Endothelial cell of umbilical vein (primary cell): ENCODE measurements around the gene KPTN. TPM values are rescaled to one million over a fixed set of nuclear protein-coding genes. Genes with fewer than 3 reads are reported as not detected.

ENCODE experiments used
- BruUV-seq: library from RNA; stranded (reverse); fragments of 400-500 nt; replicated peaks from 2 replicates; lab custom pipeline; 2021; lab: Mats Ljungman, UMichigan
- CTCF ChIA-PET: fragments of 300-600, 350-600 bp; sonication (Branson Sonifier 250); formaldehyde crosslinking; loops from one replicate; lab custom pipeline; 2021; ENCODE audit warnings: antibody characterized with exemption, inconsistent platforms; lab: Charles Lee
- POLR2A ChIA-PET: fragments of 300-600, 350-600 bp; sonication (Branson Sonifier 250); formaldehyde crosslinking; loops from one replicate; lab custom pipeline; 2021; ENCODE audit warnings: antibody characterized with exemption, inconsistent platforms; lab: Charles Lee
- DNase-seq: peaks from one replicate; pipeline ENCODE4 v3.0.0-alpha.2; 2011; ENCODE audit warnings: low read depth, low spot score
- FAIRE-seq: peaks from 2 replicates; lab custom pipeline; 2011; peaks lifted over from hg19 to GRCh38; lab: Jason Lieb, UNC
- H2AFZ ChIP-seq: 2 replicates; pipeline ENCODE4 v1.6.0; 2012; ENCODE audit warnings: low read depth, low read length, control low read depth, inconsistent platforms
- H3K27ac ChIP-seq: 2 replicates; pipeline ENCODE4 v1.5.1; 2011; ENCODE audit warnings: low read depth, mild to moderate bottlenecking, control low read depth, low read length, moderate library complexity; ENCODE audit not compliant: insufficient read depth
- H3K27me3 ChIP-seq, 2 experiments: 2 replicates each; pipeline versions ENCODE4 v1.6.0 to v1.6.1; 2011; ENCODE audit warnings: low read length in 2 of 2, mixed read lengths in 1 of 2; ENCODE audit not compliant: control insufficient read depth in 2 of 2, insufficient read depth in 2 of 2
- H3K36me3 ChIP-seq, 2 experiments: 2 replicates in 1 of 2; 3 replicates in 1 of 2; pipeline ENCODE4 v1.5.1; 2011; ENCODE audit warnings: low read length in 2 of 2, mild to moderate bottlenecking in 1 of 2, moderate library complexity in 1 of 2; ENCODE audit not compliant: control insufficient read depth in 2 of 2, insufficient read depth in 2 of 2; ENCODE audit errors: extremely low read depth in 1 of 2
- H3K4me1 ChIP-seq: 3 replicates; pipeline ENCODE4 v1.5.1; 2011; ENCODE audit warnings: mild to moderate bottlenecking, low read length; ENCODE audit not compliant: control insufficient read depth, insufficient read depth; ENCODE audit errors: extremely low read depth
- H3K4me2 ChIP-seq: 2 replicates; pipeline ENCODE4 v1.6.1; 2011; ENCODE audit warnings: low read length, control low read depth, mixed read lengths; ENCODE audit not compliant: insufficient read depth
- H3K4me3 ChIP-seq, 3 experiments: fragments of 200-600 bp in 1 of 3; sonication (generic), shearing (Covaris generic) in 1 of 3; replicated peaks in 1 of 3; 2 replicates each; pipeline ENCODE4 v1.5.1; 2011 to 2016; ENCODE audit warnings: control low read depth in 3 of 3, low read length in 3 of 3, mild to moderate bottlenecking in 2 of 3, inconsistent platforms in 1 of 3, low read depth in 1 of 3, moderate library complexity in 1 of 3; ENCODE audit not compliant: insufficient read depth in 1 of 3
- H3K79me2 ChIP-seq: 2 replicates; pipeline ENCODE4 v1.6.0; 2012; ENCODE audit warnings: low read length, inconsistent platforms; ENCODE audit not compliant: control insufficient read depth, insufficient read depth
- H3K9ac ChIP-seq: replicated peaks from 2 replicates; pipeline ENCODE3; 2011; ENCODE audit warnings: low read length, control low read depth; ENCODE audit not compliant: insufficient read depth; ENCODE audit errors: extremely low read depth
- H3K9me1 ChIP-seq: replicated peaks from 3 replicates; pipeline ENCODE4 v1.6.0; 2011; ENCODE audit warnings: mild to moderate bottlenecking, low read length; ENCODE audit not compliant: control insufficient read depth, insufficient read depth; ENCODE audit errors: extremely low read depth
- H3K9me3 ChIP-seq: replicated peaks from 2 replicates; pipeline ENCODE4 v1.5.1; 2012; ENCODE audit warnings: low read length, inconsistent platforms; ENCODE audit not compliant: control insufficient read depth, insufficient read depth
- H4K20me1 ChIP-seq: replicated peaks from 2 replicates; pipeline ENCODE3; 2011; ENCODE audit warnings: mild to moderate bottlenecking, low read length; ENCODE audit not compliant: control insufficient read depth, insufficient read depth; ENCODE audit errors: extremely low read depth
- CTCF ChIP-seq, 2 donors: IDR thresholded peaks; 1 replicate in 1 of 2; 2 replicates in 1 of 2; pipeline ENCODE4 v1.5.1; 2011; ENCODE audit warnings: low read length in 2 of 2, mild to moderate bottlenecking in 2 of 2, moderate library complexity in 2 of 2, control low read depth in 1 of 2, inconsistent platforms in 1 of 2, low read depth in 1 of 2; ENCODE audit not compliant: insufficient read depth in 1 of 2; ENCODE audit errors: extremely low read depth in 1 of 2
- EZH2 ChIP-seq: IDR thresholded peaks from 2 replicates; pipeline ENCODE4 v1.6.1; 2012; ENCODE audit warnings: borderline replicate concordance, low read depth, mild to moderate bottlenecking, moderate library complexity, low read length, inconsistent platforms; ENCODE audit not compliant: severe bottlenecking
- MAX ChIP-seq: IDR thresholded peaks from 2 replicates; pipeline ENCODE4 v1.6.1; 2011; ENCODE audit not compliant: insufficient read depth, insufficient read length
- POLR2AphosphoS5 ChIP-seq: IDR thresholded peaks from 2 replicates; pipeline ENCODE4 v1.6.1; 2012; ENCODE audit warnings: low read depth, mild to moderate bottlenecking, control low read depth, low read length, moderate library complexity; ENCODE audit not compliant: insufficient read depth
- dilution Hi-C: fragments of 300-500 bp; cut with MboI; formaldehyde crosslinking; loops from one replicate; pipeline ENCODE4 v1.15.0; 2019; ENCODE audit warnings: low sequenced_read_pairs; ENCODE audit not compliant: extremely low pct_ligation_motif_present
- intact Hi-C: fragments of 100-400 bp; cut with micrococcal nuclease; formaldehyde crosslinking; loops from one replicate; pipeline ENCODE4 v1.10.0; 2022
- polyA plus RNA-seq, 4 experiments: library from polyadenylated mRNA; depleted of rRNA in 3 of 4; stranded (reverse) in 3 of 4; unstranded in 1 of 4; fragments of >200 nt; gene quantifications; 2 replicates each; pipeline versions ENCODE4 v1.2.1 to v1.2.3, GENCODE V29; 2011 to 2012; ENCODE audit warnings: missing spikeins in 1 of 4
- total RNA-seq: library from RNA; stranded (reverse); gene quantifications from 2 replicates; pipeline ENCODE4 v1.2.3, GENCODE V29; 2021

KPTN gene
- total and polyA plus RNA-seq, 2 donors (not counting 3 experiments of a cell fraction or from before 2014, with no cell fraction given) = 14.7 to 15.5 TPM

- POLR2A ChIA-PET = no interaction called here
Observed at GRCh38 chr19:47509170-47509847, 25.3 kb upstream of the KPTN start.

More at GRCh38 chr19:47509170-47509847, 25.3 kb upstream of the KPTN start:
- peaks cover 28% of the 10 kb centered on the region for H3K4me1 ChIP-seq
- no peak overlapping the region for H3K4me3 ChIP-seq
- FAIRE-seq (peak; percentile 4), DNase-seq (no peak)
- BruUV-seq = no TSS peak
- dilution Hi-C loops = no loop called here
- H4K20me1 ChIP-seq = no peaks in the 10 kb centered on the region
- H3K4me2 ChIP-seq = peak overlapping the region; percentile 11
- H3K27me3 ChIP-seq = no peaks in the 10 kb centered on the region
- peaks cover 69% of the 10 kb centered on the region for H3K79me2 ChIP-seq
- H3K9me3 ChIP-seq = no peaks in the 10 kb centered on the region
- H3K36me3 ChIP-seq = peaks cover 0 to 2% of the 10 kb centered on the region in 2 experiments
- CTCF ChIA-PET = interaction anchor here (0.7 to 1.7 kb wide), 7 partner anchors 8 to 198 kb away, joined by 3 to 8 read pairs (median 3); no protein-coding TSS in a partner anchor
- no peak overlapping the region for H3K27ac ChIP-seq
- H2AFZ ChIP-seq = no peak overlapping the region
- no peak overlapping the region for H3K9ac ChIP-seq
- intact Hi-C loops = no loop called here
- no peak for TF ChIP-seq POLR2AphosphoS5
- no peak for TF ChIP-seq MAX
- TF ChIP-seq CTCF (IDR thresholded peaks at IDR 0.05; ENCODE audit: extremely low read depth in 1 of 2, insufficient read depth in 1 of 2, low read depth in 1 of 2, low read length in 2 of 2) = no peak
- TF ChIP-seq EZH2 = no peak
- no peaks in the 10 kb centered on the region for H3K9me1 ChIP-seq
